Hematopoietic multipotent progenitor cell (in vitro differentiated cells): ENCODE results near the gene BID. TPM values are rescaled to one million over a fixed set of nuclear protein-coding genes. Genes with fewer than 3 reads are reported as not detected.

ENCODE experiments used
- DNase-seq, 3 donors: peaks; one replicate each; pipeline ENCODE4 v3.0.0-alpha.2; 2011 to 2015; ENCODE audit warnings: low read depth in 2 of 3, low spot score in 2 of 3
- total RNA-seq: library from RNA; depleted of rRNA; stranded (reverse); fragments of >200 nt; gene quantifications from one replicate; pipeline ENCODE4 v1.2.3, GENCODE V29; 2012

BID gene
- total RNA-seq: 64.6 TPM

GRCh38 chr22:17774206-17774925 lies at the start of gene BID:
BID (minus strand) TSS chr22:17774469; CDS start chr22:17750116, 24,353 bp downstream.
- DNase-seq: peak in 2 of 3 donors; percentile 67 to 73

- DNase-seq: no peak
Measured at GRCh38 chr22:17823964-17824363, 49.7 kb upstream of the BID start.

- DNase-seq: no peak
Measured at GRCh38 chr22:17823226-17823625, 49.0 kb upstream of the BID start.

GRCh38 chr22:17822087-17822486 lies 47.8 kb upstream of the BID start:
- no peak for DNase-seq

GRCh38 chr22:17820879-17821439 lies 46.7 kb upstream of the BID start:
- no peak for DNase-seq

GRCh38 chr22:17818649-17819048 lies 44.4 kb upstream of the BID start:
- DNase-seq: no peak

GRCh38 chr22:17818180-17818579 lies 43.9 kb upstream of the BID start:
- no peak for DNase-seq

GRCh38 chr22:17817511-17818065 lies 43.3 kb upstream of the BID start:
- DNase-seq: no peak

GRCh38 chr22:17817079-17817478 lies 42.8 kb upstream of the BID start:
- no peak for DNase-seq

- DNase-seq: no peak
Measured at GRCh38 chr22:17816649-17817048, 42.4 kb upstream of the BID start.

- DNase-seq: no peak
Measured at GRCh38 chr22:17815703-17816254, 41.5 kb upstream of the BID start.

- DNase-seq: no peak
Measured at GRCh38 chr22:17814830-17815229, 40.6 kb upstream of the BID start.

GRCh38 chr22:17814084-17814483 lies 39.8 kb upstream of the BID start:
- no peak for DNase-seq

GRCh38 chr22:17811119-17811518 lies 36.9 kb upstream of the BID start:
- no peak for DNase-seq

GRCh38 chr22:17810570-17811116 lies 36.4 kb upstream of the BID start:
- no peak for DNase-seq

- no peak for DNase-seq
Measured at GRCh38 chr22:17808693-17809403, 34.6 kb upstream of the BID start.

GRCh38 chr22:17807578-17808410 lies 33.5 kb upstream of the BID start:
- DNase-seq: no peak

GRCh38 chr22:17807086-17807485 lies 32.8 kb upstream of the BID start:
- no peak for DNase-seq

GRCh38 chr22:17806437-17806836 lies 32.2 kb upstream of the BID start:
- DNase-seq: no peak
